GM21526 (cell line): Measurements from ENCODE around the gene LRRC4C.
A peak's percentile ranks its signal among the peaks of the same experiment; 100 is the strongest.

Experiments
- ATAC-seq: cut with Tn5 transposase; IDR thresholded peaks from one replicate; pipeline ENCODE4 v1.9.1; 2021; ENCODE audit warnings: moderate library complexity; ENCODE audit not compliant: unreplicated experiment, low FRiP score

LRRC4C gene

DNA sequence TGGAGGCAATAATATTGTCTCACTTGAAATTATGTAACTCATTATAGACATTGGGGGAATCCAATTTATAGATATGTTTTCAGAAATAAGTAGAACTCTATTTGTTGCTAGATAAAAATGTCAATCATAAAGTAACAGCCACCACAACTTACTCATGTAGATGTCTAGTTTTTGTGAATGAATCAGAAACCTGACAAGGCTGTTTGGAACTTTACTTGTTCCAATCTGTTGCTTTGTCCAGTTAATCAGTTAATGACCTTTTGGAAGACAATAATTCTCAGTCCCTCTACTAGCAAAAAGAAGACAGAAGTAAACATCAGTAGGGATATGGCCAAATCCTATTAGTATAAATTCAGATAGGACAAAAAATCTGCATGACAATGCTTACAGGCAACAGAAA, 1143.3 kb downstream of the LRRC4C start:
- ATAC-seq = no peak

GRCh38 chr11:40315122-40315521, 1144.3 kb downstream of the LRRC4C start:
- ATAC-seq = no peak

DNA sequence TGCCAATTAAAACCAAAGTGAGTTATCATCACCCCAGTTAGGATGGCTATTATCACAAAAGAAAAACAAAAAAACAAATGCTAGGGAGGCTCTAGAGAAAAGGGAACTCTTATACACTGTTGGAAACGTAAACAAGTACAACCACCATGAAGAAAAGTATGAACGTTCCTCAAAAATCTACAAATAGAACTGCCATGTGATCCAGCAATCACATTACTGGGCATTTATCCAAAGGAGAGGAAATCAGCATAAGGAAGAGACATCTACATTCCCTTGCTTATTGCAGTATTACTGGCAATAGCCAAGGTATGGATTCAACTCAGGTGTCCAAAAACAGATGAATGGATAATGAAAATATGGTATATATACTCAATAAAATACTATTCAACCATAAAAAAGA, 1145.1 kb downstream of the LRRC4C start:
- ATAC-seq = no peak

- ATAC-seq = peak; percentile 70
These were observed 1152.4 kb downstream of the LRRC4C start for GRCh38 chr11:40306938-40307548.

DNA sequence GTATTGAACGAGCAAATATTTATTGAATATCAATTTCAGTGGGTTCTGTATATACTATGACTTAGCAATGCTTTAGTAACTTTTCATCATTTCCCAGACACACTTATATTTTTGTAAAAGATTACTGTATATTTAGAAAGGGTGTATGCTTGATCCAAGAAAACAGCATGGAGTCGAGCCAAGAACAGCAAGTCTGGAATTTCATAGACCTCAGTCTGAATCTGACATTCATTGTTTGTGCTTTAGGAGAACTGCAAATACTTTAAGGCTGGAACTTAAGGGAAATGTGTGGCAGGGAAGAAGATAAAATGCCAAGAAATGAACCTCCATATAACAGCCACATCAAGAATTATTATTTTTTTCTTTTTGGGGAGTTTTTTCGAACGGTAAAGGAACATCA, 1156.8 kb downstream of the LRRC4C start:
- ATAC-seq = no peak

DNA sequence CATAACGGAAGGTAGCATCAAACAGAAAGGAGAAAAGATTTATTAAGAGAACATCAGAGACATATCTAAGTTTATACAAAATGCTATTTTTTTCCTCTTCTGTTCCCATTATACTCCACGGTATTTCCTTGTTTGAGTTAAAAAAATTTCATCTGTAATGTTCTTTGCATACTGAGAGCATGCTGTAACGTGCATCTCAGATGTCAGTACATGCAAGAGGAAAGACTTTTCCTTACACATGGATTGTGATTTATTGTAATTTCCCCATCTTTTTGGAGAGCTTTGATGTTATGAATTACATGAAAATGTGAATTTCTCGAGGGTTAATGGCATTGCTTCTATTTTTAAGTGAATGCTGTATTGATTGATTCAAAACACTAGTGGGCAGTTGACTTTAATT, 1164.0 kb downstream of the LRRC4C start:
- no peak for ATAC-seq

GRCh38 chr11:40294741-40295140, 1164.7 kb downstream of the LRRC4C start:
- no peak for ATAC-seq

- ATAC-seq = peak; percentile 21
These were observed 1165.1 kb downstream of the LRRC4C start for GRCh38 chr11:40294349-40294735.

DNA sequence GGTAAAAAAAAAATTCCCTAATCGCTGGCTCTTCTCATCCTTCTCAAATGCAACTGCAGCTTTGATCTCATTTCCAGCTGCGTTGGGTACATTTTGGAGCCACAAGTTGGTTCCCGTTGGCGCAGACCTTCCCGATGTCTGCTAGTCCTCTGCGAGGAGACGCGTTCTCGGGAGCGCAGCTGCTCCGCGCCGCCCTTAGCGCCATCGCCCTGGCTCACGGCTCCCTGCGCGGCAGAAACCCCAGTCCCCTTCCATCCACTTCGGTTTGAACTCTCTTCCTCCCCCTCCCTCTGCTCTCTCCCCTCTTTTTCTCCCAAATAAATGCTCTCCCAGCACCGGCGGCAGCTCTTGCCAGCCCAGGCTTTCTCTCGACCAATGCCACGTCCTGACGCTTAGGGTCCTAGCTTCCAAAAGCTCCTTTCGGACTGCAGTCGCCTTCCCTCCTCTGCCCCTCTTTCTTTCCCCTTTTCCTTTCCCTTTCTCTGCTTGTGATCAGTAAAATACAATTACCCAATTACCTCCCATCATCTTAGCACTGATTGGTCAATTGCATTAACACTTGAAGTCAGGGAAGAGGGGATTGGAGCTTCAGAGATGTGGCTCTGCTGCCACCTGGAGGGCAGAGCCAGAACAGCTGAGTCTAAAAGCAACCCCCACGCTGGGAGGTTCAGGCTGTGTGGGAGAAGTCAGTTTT, 1165.7 kb downstream of the LRRC4C start:
- ATAC-seq = peak; percentile 86

DNA sequence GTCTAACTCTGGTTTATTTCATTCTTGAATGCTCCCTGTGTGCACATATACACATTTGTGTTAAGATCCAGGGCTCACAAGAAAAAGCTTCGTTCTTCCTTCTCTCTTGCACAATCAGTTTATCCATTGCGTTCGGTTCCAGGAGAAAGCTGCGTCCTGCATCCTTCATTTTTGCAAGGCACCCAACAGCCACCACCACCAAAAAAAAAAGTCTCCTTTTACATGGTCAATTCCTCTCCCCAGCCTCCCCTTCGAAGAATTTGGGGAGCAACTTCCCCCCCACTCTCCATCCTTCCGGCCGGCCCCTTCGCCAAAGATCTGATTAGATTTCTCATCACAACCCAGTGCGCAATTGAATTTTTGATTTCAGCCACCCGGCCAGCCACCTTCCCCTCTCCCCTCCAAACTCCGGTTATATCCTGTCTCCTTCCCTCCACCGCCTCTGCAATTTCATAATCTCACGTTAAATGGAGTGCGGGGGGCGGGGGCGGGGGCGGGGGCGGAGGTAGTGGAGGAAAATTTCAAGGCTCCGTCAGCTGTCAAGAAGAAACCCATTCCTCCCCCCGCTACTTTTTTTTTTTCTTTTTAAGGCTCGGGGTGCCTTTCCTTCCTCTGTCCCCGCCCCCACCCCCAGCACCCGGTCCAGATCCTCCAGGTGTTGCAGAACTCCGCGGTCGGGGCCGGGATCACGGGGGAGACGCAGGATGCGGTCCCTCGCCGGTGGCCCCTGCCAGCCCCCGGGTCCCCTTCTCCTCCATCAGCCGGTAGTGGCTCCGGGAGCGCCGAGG, 1166.5 kb downstream of the LRRC4C start:
- ATAC-seq = no peak

- ATAC-seq = no peak
These were observed 1167.7 kb downstream of the LRRC4C start for GRCh38 chr11:40291741-40292140.

GRCh38 chr11:40291329-40291728, 1168.1 kb downstream of the LRRC4C start:
- ATAC-seq = no peak

DNA sequence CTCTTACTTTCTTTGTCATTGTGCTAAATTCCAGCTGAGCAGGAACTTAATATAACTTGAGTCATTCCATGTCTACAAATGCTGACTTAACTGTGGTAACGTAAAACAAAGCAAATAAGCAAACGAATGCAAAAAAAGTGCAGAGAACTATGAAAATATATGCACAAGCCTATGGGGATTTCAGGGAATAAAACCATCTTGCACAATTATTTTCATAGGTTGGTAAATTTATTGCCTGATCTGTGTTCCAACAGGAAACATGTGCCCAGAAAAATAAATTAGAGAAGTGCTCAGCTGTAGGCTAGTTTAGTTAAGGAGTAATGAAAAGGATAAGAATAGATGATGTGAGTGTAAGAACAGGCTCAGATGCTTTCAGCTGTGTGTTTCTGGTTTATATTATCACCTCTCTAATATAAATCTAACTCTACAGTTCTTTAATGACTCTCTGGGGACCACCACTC, 1169.3 kb downstream of the LRRC4C start:
- ATAC-seq = no peak

DNA sequence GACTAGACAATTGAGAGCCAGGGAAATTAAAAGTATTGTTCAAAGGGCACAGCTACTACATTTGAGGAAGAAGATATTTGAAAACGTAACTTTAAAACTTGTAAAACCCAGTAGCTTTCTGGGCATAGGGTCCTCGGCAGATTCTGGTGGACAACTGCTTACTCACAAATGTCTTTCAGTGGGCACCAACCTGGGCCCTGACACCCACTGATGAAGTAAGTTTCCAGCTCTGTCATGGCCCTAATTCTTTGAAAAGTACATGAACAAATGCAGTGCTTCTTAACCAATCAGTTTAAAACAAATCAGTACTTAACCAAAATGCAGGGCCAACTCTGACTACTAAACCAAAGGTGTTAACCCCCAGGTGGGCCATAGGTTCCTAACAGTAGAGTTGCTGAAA, 1170.1 kb downstream of the LRRC4C start:
- no peak for ATAC-seq

GRCh38 chr11:40287916-40288803, 1171.3 kb downstream of the LRRC4C start:
- ATAC-seq = no peak

DNA sequence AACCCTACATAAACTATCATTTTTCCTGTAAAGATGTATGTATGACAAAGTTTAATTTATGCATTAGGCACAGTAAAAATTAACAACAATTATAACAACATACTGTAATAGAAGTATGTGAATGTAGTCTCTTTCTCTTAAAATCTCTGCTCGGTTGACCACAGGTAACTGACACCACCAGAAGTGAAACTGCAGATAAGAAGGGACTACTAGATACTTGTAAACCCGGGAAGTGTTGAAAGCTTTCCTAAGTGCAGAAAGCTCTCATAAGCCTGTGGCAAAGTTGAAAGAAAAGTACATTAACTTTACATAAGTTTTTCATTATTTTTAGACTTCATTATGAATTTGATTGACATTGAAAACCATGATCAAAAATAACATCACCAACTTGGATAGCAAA, 1173.3 kb downstream of the LRRC4C start:
- no peak for ATAC-seq

DNA sequence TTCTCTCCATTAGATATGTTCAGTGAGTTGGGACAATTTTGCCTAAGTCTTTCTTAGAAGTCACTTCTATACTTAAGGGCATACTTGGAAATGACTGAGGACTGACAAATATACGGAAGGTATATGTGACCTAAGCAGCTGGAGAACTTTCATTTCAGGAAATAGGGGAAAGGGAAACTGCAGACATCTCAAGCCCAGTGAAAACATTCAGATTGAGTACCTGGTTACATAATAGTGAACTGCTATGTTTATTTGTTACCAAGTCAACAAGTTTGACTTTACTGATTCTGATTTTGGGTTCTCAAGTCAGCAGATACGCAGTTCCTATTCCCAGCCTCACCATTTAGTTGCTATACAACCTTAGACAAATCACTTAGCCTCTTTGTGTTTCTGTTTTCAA, 1173.9 kb downstream of the LRRC4C start:
- no peak for ATAC-seq

DNA sequence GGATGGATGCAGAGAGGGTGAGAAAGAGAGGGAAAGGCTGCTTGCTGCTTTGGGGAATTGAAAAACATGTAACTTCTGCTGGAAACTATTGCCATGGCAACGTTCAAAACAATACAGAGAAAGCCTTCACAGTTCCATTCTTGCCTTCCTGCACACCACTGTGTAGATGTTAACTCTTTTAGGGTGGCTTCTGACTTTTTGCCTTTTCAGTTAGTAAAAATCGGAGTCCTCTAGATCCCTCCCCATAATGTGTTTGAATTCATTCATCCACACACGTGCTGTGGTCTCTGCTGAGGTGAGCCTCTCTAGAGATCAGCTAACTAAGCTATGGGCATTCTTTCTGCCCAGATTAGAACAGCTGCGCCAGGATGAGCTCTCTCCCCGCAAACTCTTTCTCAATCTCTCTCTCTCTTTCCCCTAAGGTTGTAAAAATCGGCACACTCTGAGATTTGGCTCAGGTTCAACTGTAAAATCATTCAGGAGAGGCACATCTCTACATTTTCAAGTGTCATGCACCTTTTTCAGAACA, 1178.3 kb downstream of the LRRC4C start:
- ATAC-seq = no peak

GRCh38 chr11:40280159-40281051, 1179.0 kb downstream of the LRRC4C start:
- ATAC-seq = no peak
